Coronary artery (tissue), 2 donors: ENCODE data around the gene ERV3-1.
"Not testable (repeated sequence)": the region's sequence is repeated elsewhere in the genome, so short reads cannot be mapped to it uniquely, and the experiment has no call there.

Experiments used
- DNase-seq: peaks from one replicate; pipeline ENCODE4 v3.0.0-alpha.2; 2017; ENCODE audit warnings: low spot score
- H3K27ac ChIP-seq, 2 donors: fragments of 200-600 bp; sonication (generic); one replicate each; pipeline ENCODE4 v1.5.1; 2016 to 2019
- H3K4me3 ChIP-seq: fragments of 200-600 bp; sonication (generic); 2 replicates; pipeline ENCODE4 v1.5.1; 2016; ENCODE audit warnings: mild to moderate bottlenecking, moderate library complexity
- TF ChIP-seq, protein P1 (sequence below): fragments of 200-600 bp; sonication (generic); IDR thresholded peaks from one replicate; pipeline ENCODE4 v1.5.1; 2019; ENCODE audit warnings: antibody characterized with exemption

Gene ERV3-1, protein sequence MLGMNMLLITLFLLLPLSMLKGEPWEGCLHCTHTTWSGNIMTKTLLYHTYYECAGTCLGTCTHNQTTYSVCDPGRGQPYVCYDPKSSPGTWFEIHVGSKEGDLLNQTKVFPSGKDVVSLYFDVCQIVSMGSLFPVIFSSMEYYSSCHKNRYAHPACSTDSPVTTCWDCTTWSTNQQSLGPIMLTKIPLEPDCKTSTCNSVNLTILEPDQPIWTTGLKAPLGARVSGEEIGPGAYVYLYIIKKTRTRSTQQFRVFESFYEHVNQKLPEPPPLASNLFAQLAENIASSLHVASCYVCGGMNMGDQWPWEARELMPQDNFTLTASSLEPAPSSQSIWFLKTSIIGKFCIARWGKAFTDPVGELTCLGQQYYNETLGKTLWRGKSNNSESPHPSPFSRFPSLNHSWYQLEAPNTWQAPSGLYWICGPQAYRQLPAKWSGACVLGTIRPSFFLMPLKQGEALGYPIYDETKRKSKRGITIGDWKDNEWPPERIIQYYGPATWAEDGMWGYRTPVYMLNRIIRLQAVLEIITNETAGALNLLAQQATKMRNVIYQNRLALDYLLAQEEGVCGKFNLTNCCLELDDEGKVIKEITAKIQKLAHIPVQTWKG

DNA sequence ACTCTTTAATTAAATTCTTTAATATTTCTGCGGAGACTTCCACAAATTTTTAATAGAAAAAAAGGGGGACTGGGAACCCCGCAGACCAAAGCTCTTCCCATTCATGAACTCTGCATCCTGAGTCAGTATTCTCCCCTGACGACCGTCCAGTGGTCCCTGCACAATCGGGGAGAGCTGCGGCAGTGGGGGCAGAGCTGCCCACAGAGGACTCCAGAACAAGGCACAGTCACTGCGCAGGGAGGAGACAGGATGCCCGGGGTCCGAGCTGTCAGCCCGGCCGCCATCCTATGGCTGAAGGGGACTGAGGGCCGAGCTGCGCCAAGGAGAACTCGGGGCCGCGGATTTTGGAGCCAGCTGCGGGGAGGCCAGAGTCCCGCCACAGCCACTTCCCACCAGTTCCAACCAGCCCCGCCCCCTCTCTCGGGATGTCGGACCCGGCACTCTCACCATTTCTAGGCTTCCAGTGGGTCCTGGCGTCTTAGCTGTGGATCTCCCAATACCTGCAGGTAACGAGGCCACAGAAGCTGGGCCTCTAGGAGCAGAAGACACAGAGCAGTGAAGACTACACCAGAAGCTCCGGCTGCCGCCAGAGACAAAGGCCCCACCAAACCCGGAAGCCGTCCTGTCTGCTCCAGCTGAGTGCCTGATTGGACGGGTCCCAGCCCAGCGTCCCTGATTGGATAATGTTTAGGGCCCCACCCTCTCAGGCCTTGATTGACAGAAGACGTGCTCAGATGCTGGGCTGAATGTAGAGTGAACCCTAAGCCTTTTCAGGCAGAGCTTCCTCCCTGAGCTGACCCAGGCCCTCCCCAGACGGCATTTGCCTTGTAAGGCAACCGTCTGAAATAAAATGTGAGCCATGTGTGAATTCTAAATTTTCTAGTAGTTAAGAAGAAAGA lies at the start of gene ERV3-1:
Gene ERV3-1 (minus strand): TSS at position 594 of the 899 bp plus-strand sequence. CDS start 13,661 bp downstream, outside the sequence.
- H3K4me3 ChIP-seq: peak within 1 kb of the TSS; percentile 88
- H3K27ac ChIP-seq: peak within 1 kb of the TSS; percentile 65 to 88
- DNase-seq: peak; percentile 97
- TF ChIP-seq, protein P1, sequence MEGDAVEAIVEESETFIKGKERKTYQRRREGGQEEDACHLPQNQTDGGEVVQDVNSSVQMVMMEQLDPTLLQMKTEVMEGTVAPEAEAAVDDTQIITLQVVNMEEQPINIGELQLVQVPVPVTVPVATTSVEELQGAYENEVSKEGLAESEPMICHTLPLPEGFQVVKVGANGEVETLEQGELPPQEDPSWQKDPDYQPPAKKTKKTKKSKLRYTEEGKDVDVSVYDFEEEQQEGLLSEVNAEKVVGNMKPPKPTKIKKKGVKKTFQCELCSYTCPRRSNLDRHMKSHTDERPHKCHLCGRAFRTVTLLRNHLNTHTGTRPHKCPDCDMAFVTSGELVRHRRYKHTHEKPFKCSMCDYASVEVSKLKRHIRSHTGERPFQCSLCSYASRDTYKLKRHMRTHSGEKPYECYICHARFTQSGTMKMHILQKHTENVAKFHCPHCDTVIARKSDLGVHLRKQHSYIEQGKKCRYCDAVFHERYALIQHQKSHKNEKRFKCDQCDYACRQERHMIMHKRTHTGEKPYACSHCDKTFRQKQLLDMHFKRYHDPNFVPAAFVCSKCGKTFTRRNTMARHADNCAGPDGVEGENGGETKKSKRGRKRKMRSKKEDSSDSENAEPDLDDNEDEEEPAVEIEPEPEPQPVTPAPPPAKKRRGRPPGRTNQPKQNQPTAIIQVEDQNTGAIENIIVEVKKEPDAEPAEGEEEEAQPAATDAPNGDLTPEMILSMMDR: no peak

DNA sequence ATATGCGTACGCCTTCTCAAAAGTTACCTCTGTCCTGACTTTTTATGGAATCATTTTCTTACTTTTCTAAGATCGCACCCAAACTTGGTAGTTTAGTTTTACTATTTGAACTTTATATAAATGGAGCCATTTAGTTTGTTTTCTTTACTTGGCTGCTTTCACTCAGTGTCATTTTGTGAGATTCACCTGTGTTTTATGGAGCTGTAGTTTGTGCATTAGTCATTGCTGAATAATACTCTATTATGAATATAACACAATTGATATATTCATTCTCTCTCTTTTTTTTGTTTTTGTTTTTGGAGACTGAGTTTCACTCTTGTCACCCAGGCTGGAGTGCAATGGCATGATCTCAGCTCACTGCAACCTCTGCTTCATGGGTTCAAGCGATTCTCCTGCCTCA lies 49.3 kb upstream of the ERV3-1 start:
- DNase-seq, H3K27ac ChIP-seq, H3K4me3 ChIP-seq: not testable (repeated sequence)

DNA sequence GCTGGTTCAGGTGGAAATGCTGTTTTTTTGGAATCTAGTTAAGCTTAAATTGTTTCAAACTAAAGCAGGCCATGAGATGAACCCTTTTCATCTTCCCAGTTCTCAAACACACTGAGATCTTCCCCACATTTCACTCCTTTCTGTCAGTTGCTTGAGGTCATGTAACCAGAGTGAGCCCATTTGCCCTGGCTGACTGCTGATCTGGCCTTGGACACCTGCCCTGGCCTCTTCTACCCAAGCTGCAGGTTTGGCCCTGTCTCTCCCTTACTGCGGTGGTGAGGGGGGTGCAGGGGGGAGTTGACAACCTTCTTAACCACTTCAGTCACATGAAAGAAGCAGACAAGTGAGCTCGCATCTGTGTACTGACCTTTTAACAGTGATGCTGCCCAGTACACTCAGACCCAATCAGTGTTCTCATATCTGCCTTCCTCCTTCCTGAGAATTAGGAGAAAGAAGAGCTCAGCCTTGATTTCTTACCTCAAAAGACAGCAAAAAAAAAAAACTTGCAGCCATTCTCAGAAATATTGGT lies 48.0 kb upstream of the ERV3-1 start:
- H3K27ac ChIP-seq, DNase-seq, H3K4me3 ChIP-seq: not testable (repeated sequence)

DNA sequence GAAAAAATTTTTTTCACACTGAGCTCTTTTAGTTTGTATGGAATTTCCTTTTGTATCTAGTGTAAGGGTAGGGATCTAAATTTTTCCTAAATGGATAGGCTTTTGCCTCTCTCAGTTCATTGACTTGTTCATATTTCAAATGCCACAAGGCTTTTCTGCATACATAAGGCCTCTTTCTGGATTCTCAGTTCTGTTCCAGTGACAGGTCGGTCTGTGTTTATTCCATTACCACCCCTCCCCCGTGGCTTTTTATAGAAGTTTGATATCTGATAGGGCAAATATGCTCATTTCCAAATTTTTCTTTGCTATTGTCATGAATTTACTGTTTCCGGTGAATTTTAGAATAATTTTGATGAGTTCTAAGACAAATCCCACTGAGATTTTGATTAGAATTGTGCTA lies 45.2 kb upstream of the ERV3-1 start:
- H3K4me3 ChIP-seq, H3K27ac ChIP-seq, DNase-seq: not testable (repeated sequence)

DNA sequence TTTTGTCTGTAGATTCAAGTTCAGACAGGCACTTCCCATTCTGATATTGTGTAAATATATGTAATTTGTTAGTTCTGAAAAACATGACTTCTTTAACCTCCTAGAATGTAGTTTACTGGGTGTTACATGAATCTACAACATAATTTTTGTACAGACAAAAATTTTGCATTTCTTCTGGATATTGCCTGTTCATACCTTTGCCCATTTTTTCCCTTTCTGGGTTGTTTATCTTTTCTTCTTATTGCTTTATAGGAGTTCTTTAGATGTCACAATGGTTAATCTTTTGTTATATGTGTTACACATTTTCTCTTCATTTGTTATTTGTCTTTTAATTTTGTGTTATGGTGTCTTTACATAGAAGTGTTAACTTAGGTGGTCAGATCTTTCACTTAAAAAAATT lies 44.7 kb upstream of the ERV3-1 start:
- not testable (repeated sequence) for DNase-seq, H3K27ac ChIP-seq, H3K4me3 ChIP-seq

DNA sequence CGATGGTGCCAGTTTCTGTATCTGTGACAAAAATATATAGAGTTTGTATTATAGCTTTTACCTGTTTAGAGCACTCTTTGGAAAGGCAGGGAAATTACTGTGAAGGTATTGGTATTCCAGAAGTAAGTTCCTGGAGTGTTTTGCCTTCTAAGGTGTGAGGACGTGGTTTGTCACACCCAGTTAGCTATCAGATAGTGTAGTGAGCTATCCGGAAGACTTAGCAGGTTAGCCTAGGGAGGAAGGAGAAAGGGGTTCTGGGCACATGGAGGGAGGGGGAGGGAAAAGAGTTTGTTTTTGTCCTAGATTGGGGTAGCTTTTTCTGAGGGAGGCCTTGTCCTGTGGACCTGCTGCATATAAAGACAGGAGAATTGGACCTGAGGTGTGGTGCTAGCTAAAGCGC lies 39.8 kb upstream of the ERV3-1 start:
- H3K4me3 ChIP-seq, H3K27ac ChIP-seq, DNase-seq: not testable (repeated sequence)

DNA sequence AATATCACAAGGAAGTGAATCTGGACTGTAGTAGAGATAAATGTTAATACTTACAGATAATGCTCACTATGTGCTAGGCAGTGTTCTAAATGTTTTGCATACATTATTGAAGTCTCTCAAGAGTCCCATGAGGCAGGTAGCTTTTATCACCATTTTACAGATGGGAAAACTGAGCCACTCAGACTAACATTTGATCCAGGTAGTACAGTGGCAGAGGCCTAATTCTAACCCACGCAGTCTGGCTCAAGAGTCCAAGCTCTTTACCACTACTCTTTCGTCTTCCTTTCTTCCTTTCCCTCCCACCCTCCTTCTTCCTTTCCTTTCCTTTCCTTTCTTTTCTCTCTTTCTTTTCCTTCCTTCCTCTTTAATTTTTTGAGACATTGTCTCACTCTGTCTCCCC lies 39.1 kb upstream of the ERV3-1 start:
- not testable (repeated sequence) for H3K27ac ChIP-seq, DNase-seq, H3K4me3 ChIP-seq

DNA sequence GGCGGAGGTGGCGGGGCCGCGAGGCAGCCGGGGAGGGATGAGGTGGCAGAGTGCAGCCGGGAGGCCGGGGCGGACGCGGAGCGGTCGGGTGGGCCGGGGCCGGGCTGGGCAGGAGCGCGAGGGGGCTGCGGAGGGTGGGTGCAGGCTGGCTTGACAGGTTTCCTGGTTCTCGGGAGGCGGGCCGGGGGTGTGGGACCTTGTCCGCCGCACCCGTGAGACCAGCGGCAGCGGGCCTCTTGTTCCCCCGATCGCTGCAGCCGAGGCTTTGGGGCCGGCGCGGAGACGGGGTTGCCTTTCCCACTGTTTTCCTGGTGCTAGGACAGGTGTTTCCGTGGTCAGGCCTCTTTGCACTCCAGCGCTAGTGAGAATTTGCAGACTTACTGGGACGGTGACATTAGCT lies 32.3 kb upstream of the ERV3-1 start:
- H3K4me3 ChIP-seq: peak overlapping the region; percentile 96
- peak overlapping the region; percentile 39 to 93 for H3K27ac ChIP-seq
- not testable (repeated sequence) for DNase-seq

DNA sequence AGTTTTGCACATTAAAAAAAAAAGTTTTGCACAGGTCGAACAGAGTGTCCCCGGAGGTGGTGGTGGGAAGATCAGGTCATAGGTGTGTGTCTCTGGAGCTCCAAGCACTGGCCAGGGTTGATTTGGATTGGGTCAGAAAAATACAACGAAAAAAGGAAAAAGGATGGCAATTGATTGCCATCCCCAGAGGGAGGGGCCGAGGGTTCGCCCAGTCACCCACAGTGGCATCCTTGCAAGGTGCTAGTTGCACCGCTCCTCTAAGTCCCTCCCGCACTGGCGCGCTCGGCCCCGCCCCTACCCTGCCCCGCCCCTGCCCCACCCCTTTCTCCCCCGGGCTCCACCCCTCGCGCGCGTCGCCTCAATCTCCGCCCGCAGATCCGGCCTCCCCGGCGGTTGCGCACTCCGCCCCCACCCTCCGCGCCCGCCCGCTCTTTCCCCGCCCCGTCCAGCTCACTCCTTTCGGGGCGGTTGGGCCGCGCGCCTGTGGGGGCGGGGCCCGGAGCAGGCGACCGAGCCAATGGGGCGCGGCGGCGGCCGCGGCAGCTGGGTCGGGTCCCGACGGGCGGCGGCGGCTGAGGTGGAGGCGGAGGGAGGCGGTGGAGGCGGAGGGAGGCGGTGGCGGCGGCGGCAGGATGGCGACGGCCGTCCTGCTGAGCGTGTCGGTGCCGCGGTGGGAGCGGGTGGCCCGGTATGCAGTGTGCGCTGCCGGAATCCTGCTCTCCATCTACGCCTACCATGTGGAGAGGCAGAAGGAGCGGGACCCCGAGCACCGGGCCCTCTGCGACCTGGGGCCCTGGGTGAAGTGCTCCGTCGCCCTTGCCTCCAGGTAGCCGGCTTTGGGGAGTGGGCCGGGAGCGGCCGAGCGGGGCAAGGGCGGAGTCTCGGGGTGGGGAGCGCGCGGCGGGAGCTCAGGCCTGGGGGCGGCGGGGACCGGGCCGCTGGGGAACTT lies 31.5 kb upstream of the ERV3-1 start:
- Histone ChIP-seq H3K4me3 (peak overlapping the region; percentile 96), H3K27ac (peak overlapping the region; percentile 39 to 93)
- TF ChIP-seq, protein P1: no peak
- DNase-seq: peak; percentile 96

DNA sequence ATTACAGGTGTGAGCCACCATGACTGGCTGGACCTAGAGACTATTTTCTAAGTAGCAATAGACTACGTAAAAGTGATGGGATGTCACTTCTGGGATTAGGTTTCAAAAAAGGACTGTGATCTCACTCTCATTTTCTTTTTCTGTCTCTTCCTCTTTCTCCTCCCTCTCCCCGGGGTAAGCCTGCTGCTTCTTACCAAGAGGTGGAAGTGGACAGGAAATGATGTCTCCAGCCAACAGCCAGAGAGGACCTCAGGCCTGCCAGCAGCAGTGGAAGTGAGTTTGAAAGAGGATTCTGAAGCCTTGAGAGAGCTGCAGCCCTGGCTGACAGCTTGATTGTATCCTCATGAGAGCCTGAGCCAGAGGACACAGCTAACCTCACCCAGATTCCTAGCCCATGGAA lies 30.0 kb upstream of the ERV3-1 start:
- peak overlapping the region in 1 of 2 donors; percentile 71 for H3K27ac ChIP-seq
- not testable (repeated sequence) for H3K4me3 ChIP-seq, DNase-seq

DNA sequence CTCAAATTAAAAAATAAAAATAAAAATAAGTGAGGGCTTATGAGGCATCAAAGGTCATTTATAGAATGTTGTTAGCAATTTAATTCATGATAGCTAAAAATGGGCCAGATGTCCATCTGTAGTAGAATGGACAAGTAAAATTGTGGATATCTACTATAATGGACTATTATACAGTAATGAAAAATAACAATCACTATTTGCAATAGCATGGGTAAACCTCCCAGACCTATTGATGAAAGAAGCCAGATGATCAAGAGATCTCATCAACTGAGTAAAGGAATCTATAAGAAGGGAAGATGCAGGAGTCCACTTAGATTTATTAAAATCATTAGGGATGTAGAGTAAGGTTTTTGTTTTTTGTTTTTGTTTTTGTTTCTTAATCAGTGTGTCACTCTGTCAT lies 29.0 kb upstream of the ERV3-1 start:
- H3K27ac ChIP-seq, H3K4me3 ChIP-seq, DNase-seq: not testable (repeated sequence)

DNA sequence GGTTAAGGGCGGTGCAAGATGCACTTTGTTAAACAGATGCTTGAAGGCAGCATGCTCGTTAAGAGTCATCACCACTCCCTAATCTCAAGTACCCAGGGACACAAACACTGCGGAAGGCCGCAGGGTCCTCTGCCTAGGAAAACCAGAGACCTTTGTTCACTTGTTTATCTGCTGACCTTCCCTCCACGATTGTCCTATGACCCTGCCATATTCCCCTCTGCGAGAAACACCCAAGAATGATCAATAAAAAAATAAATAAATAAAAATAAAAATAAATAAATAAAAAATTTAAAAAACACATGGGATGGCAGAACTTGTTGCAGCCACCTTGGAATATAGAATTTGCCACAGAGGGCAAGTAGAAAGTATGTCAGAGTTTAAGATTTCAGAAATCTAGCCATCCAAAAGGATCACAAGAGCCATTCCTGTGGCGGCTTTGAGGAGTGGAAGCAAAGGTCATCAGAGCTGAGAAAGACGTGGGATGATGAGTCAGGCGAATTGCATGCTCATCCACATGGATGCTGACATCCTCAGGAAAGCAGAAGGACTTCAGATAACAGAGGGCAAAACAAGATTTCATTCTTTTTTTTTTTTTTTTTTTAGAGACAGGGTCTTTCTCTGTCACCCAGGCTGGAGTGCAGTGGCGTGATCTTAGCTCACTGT lies 27.8 kb upstream of the ERV3-1 start:
- H3K27ac ChIP-seq, DNase-seq, H3K4me3 ChIP-seq: not testable (repeated sequence)

DNA sequence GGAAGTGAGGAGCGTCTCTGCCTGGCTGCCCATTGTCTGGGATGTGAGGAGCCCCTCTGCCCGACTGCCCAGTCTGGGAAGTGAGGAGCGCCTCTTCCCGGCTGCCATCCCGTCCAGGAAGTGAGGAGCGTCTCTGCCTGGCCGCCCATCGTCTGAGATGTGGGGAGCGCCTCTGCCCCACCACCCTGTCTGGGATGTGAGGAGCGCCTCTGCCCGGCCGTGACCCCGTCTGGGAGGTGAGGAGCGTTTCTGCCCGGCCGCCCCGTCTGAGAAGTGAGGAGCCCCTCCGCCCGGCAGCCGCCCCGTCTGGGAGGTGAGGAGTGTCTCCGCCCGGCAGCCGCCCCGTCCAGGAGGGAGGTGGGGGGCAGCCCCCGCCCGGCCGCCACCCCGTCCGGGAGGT lies 26.9 kb upstream of the ERV3-1 start:
- not testable (repeated sequence) for H3K27ac ChIP-seq, H3K4me3 ChIP-seq, DNase-seq

DNA sequence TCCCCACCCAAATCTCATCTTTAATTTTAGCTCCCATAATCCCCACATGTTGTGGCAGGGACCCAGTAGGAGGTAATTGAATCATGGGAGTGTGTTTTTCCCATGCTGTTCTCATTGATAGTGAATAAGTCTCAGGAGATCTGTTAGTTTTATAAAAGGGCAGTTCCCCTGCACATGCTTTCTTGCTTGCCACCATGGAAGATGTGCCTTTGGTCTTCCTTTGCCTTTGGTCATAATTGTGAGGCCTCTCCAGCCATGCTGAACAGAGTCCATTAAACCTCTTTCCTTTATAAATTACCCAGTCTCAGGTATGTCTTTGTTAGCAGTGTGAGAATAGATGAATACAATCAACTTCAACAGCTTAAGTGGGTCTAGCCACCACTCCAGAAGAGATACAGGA lies 18.5 kb upstream of the ERV3-1 start:
- not testable (repeated sequence) for H3K27ac ChIP-seq, H3K4me3 ChIP-seq, DNase-seq

DNA sequence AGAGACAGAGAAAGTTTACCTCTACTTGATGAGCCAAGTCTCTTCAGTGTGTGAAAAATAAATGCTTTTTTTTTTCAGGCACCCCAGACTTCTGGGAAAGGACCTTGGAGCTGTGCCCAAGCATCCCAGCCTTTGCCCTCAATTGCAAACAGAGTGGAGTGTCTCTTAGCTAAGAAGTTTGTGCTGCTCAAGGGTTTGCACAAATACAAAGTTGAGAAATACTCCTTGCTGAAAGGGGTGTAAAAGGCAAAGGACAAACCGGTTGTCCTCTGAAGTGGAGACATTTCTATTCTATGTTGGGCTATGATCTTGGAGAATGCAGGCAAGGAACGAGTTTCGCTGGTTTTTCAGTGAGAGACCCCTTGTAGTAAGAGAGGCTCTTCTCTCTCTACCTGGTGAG lies 14.5 kb upstream of the ERV3-1 start:
- DNase-seq, H3K4me3 ChIP-seq, H3K27ac ChIP-seq: not testable (repeated sequence)
